T-cell (primary cell): Measurements from ENCODE around the gene XAGE1B. TPM values are rescaled to one million over a fixed set of nuclear protein-coding genes. Genes with fewer than 3 reads are reported as not detected.
"Not testable (repeated sequence)": the region's sequence is repeated elsewhere in the genome, so short reads cannot be mapped to it uniquely, and the experiment has no call there.

ENCODE experiments used
- ATAC-seq, 4 experiments: fragments of 200-7000 bp in 3 of 4; fragments of 150-1000 bp in 1 of 4; cut with Tn5 transposase; replicated peaks in 1 of 4; 1 replicate in 3 of 4; 2 replicates in 1 of 4; pipeline ENCODE4 v1.10.0; 2021; ENCODE audit warnings: moderate library complexity in 3 of 4, mild to moderate bottlenecking in 2 of 4, moderate number of reproducible peaks in 1 of 4
- CTCF ChIA-PET, 2 donors: fragments of 300-600 bp; sonication (Branson Sonifier 250); formaldehyde crosslinking; loops; one replicate each; lab custom pipeline; 2022; ENCODE audit warnings: antibody characterized with exemption in 2 of 2; lab: Charles Lee
- POLR2A ChIA-PET, 2 donors: fragments of 300-600 bp; sonication (Branson Sonifier 250); formaldehyde crosslinking; loops; one replicate each; lab custom pipeline; 2022; ENCODE audit warnings: antibody characterized with exemption in 2 of 2; lab: Charles Lee
- DNase-seq, 35 experiments: peaks; one replicate each; pipeline versions ENCODE4 v3.0.0 to v3.0.0-alpha.2; 2013 to 2023
- H3K27ac ChIP-seq: one replicate; pipeline ENCODE4 v1.5.1; 2013; ENCODE audit warnings: low read length
- H3K27me3 ChIP-seq, 2 experiments: replicated peaks in 1 of 2; 1 replicate in 1 of 2; 2 replicates in 1 of 2; pipeline versions ENCODE4 v1.6.1 to v1.7.0; 2013; ENCODE audit warnings: low read length in 1 of 2, mixed read lengths in 1 of 2; ENCODE audit not compliant: control insufficient read depth in 2 of 2, insufficient read depth in 2 of 2; ENCODE audit errors: extremely low read depth in 1 of 2
- H3K36me3 ChIP-seq, 2 donors: 1 replicate in 1 of 2; 2 replicates in 1 of 2; pipeline versions ENCODE4 v1.6.1 to v1.7.0; 2013; ENCODE audit warnings: low read length in 1 of 2; ENCODE audit not compliant: control insufficient read depth in 2 of 2, insufficient read depth in 1 of 2; ENCODE audit errors: extremely low read depth in 1 of 2
- H3K4me1 ChIP-seq, 2 experiments: 1 replicate in 1 of 2; 2 replicates in 1 of 2; pipeline versions ENCODE4 v1.6.1 to v1.7.0; 2013; ENCODE audit warnings: low read length in 2 of 2, mixed read lengths in 1 of 2; ENCODE audit not compliant: insufficient read depth in 2 of 2, control insufficient read depth in 1 of 2; ENCODE audit errors: extremely low read depth in 1 of 2
- H3K4me3 ChIP-seq, 2 donors: 1 replicate in 1 of 2; 2 replicates in 1 of 2; pipeline versions ENCODE4 v1.5.1 to v1.7.0; 2013; ENCODE audit warnings: mild to moderate bottlenecking in 2 of 2, low read length in 1 of 2, moderate library complexity in 1 of 2; ENCODE audit not compliant: control insufficient read depth in 1 of 2; ENCODE audit errors: extremely low read depth in 1 of 2
- H3K9me3 ChIP-seq: 2 replicates; pipeline ENCODE4 v1.7.0; 2013
- H3K27ac Mint-ChIP-seq, 2 donors: one replicate each; pipeline ENCODE4 v1.8.0; 2020 to 2021; ENCODE audit warnings: mild to moderate bottlenecking in 2 of 2, mixed read lengths in 2 of 2
- H3K27me3 Mint-ChIP-seq, 2 donors: one replicate each; pipeline ENCODE4 v1.8.0; 2021 to 2022; ENCODE audit warnings: mixed read lengths in 2 of 2
- H3K36me3 Mint-ChIP-seq: one replicate; pipeline ENCODE4 v1.8.0; 2021; ENCODE audit warnings: mixed read lengths
- H3K4me1 Mint-ChIP-seq, 3 donors: one replicate each; pipeline ENCODE4 v1.8.0; 2020 to 2022; ENCODE audit warnings: mixed read lengths in 3 of 3, mild to moderate bottlenecking in 1 of 3
- H3K4me3 Mint-ChIP-seq, 3 donors: one replicate each; pipeline ENCODE4 v1.8.0; 2020 to 2022; ENCODE audit warnings: mild to moderate bottlenecking in 3 of 3, mixed read lengths in 3 of 3, moderate library complexity in 3 of 3
- H3K9me3 Mint-ChIP-seq, 3 donors: one replicate each; pipeline ENCODE4 v1.8.0; 2020 to 2022; ENCODE audit warnings: mixed read lengths in 3 of 3
- WGBS: methylation state at CpG from one replicate; pipeline ENCODE4 v1.1.5; 2013; ENCODE audit warnings: missing lambda C conversion rate; ENCODE audit not compliant: insufficient coverage; 5-methylcytosine and 5-hydroxymethylcytosine counted together
- total RNA-seq, 35 experiments: library from RNA in 6 of 35; stranded (reverse) in 6 of 35; fragments of 120-200 nt in 1 of 35; gene quantifications; one replicate each; pipeline versions ENCODE4 v1.2.1 to v1.2.4 and lab custom pipeline; 2013 to 2026

The XAGE1B gene
- total RNA-seq, 5 donors from 2014 or later (not counting 1 experiment from before 2014, with no cell fraction given): not detected

DNA sequence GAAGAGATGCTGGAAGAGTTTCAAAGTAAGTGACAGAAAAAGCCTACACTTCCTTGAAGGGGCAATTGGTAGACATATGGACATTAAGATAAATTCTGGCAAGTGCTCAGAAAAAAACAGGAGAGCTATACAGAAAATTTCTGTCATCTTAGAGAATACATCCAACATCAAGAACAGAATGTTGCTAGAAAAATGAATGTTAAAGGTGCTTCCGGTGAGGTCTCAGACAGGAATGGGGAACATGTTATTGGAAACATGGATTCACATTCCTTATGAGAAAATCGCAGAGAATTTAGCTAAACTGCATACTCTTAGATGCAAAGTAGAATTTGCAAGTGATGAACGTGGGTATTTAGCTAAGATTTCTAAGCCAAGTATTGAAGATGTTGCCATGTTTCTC, 9.5 kb downstream of the XAGE1B start:
- H3K9me3 ChIP-seq: no peaks in the 10 kb centered on the region
- H3K4me3 ChIP-seq: no peak overlapping the region
- no peak for DNase-seq
- H3K36me3 ChIP-seq: no peaks in the 10 kb centered on the region
- H3K9me3 Mint-ChIP-seq: no peaks in the 10 kb centered on the region
- H3K27me3 ChIP-seq: peaks cover 0 to 6% of the 10 kb centered on the region in 2 experiments
- CTCF ChIA-PET: no interaction called here
- WGBS: no CpG with 5 or more reads among the region's 3 CpGs
- peaks cover 6 to 32% of the 10 kb centered on the region in 2 donors for H3K27me3 Mint-ChIP-seq
- H3K27ac ChIP-seq: no peak overlapping the region
- no peaks in the 10 kb centered on the region for H3K36me3 Mint-ChIP-seq
- POLR2A ChIA-PET: no interaction called here
- no peak overlapping the region for H3K27ac Mint-ChIP-seq
- H3K4me1 Mint-ChIP-seq: no peaks in the 10 kb centered on the region
- H3K4me1 ChIP-seq: no peaks in the 10 kb centered on the region
- no peak overlapping the region for H3K4me3 Mint-ChIP-seq
- no peak for ATAC-seq

GRCh38 chrX:52504551-52504950, 12.3 kb downstream of the XAGE1B start:
- Mint-ChIP-seq H3K36me3 (no peaks in the 10 kb centered on the region), H3K4me3 (no peak overlapping the region), H3K27me3 (peaks cover 6 to 34% of the 10 kb centered on the region in 2 donors), H3K4me1 (no peaks in the 10 kb centered on the region), H3K9me3 (no peaks in the 10 kb centered on the region), H3K27ac (no peak overlapping the region)
- POLR2A ChIA-PET: no interaction called here
- ATAC-seq: no peak
- no peaks in the 10 kb centered on the region for H3K4me1 ChIP-seq
- DNase-seq: no peak
- no CpG with 5 or more reads among the region's 4 CpGs for WGBS
- H3K4me3 ChIP-seq: no peak overlapping the region
- no peaks in the 10 kb centered on the region for H3K9me3 ChIP-seq
- CTCF ChIA-PET: no interaction called here
- H3K27ac ChIP-seq: no peak overlapping the region
- H3K36me3 ChIP-seq: no peaks in the 10 kb centered on the region
- peaks cover 0 to 6% of the 10 kb centered on the region in 2 experiments for H3K27me3 ChIP-seq

GRCh38 chrX:52501362-52501761, 15.5 kb downstream of the XAGE1B start:
- H3K4me3 Mint-ChIP-seq, H3K27ac Mint-ChIP-seq, H3K36me3 Mint-ChIP-seq, H3K4me1 Mint-ChIP-seq, H3K4me3 ChIP-seq, H3K9me3 Mint-ChIP-seq, H3K27ac ChIP-seq, ATAC-seq, H3K4me1 ChIP-seq, H3K36me3 ChIP-seq, POLR2A ChIA-PET, H3K27me3 ChIP-seq, CTCF ChIA-PET, H3K9me3 ChIP-seq, DNase-seq: not testable (repeated sequence)
- WGBS: no CpG with 5 or more reads among the region's 6 CpGs
- H3K27me3 Mint-ChIP-seq: peaks cover 4 to 27% of the 10 kb centered on the region in 2 donors

- CTCF ChIA-PET, H3K36me3 ChIP-seq, H3K9me3 ChIP-seq, H3K36me3 Mint-ChIP-seq, ATAC-seq, H3K4me1 ChIP-seq, POLR2A ChIA-PET, DNase-seq, H3K9me3 Mint-ChIP-seq, H3K4me1 Mint-ChIP-seq, H3K27ac Mint-ChIP-seq, H3K27ac ChIP-seq, H3K27me3 Mint-ChIP-seq, H3K27me3 ChIP-seq, H3K4me3 Mint-ChIP-seq, H3K4me3 ChIP-seq: not testable (repeated sequence)
- WGBS: no CpG with 5 or more reads among the region's 5 CpGs
Measured at GRCh38 chrX:52496419-52496772, 20.5 kb downstream of the XAGE1B start.

GRCh38 chrX:52495545-52496418, 21.1 kb downstream of the XAGE1B start, which contains the start of gene XAGE1A:
XAGE1A (plus strand) TSS chrX:52495808; CDS start chrX:52497362, 1,554 bp downstream.
- H3K36me3 ChIP-seq, DNase-seq, H3K27ac ChIP-seq, POLR2A ChIA-PET, H3K27ac Mint-ChIP-seq, ATAC-seq, H3K4me3 ChIP-seq, CTCF ChIA-PET, H3K4me1 Mint-ChIP-seq, H3K27me3 Mint-ChIP-seq, H3K9me3 ChIP-seq, H3K4me3 Mint-ChIP-seq, H3K36me3 Mint-ChIP-seq, H3K9me3 Mint-ChIP-seq, H3K4me1 ChIP-seq, H3K27me3 ChIP-seq: not testable (repeated sequence)
- no CpG with 5 or more reads among the region's 41 CpGs for WGBS

DNA sequence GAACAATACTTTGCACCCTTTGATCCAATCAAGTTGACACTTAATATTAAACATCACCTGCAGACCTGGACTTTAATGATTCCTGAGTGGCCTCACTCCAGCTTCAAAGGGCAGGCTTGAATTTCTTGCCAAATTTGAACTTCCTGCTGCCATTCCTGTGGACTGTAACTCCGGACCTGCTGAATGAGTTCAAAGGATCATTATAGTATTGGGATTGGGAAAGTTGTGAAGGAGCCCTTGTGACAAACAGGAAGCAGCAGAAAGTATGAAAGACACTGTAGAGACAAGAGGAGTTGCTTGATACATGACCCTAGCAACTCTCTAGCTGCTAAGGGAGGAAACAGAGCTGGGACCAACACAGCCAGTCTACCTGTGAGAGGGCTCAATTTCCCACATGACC, 45.6 kb downstream of the XAGE1B start:
- ATAC-seq, H3K4me3 ChIP-seq, H3K9me3 ChIP-seq, H3K36me3 ChIP-seq, H3K27me3 ChIP-seq, H3K36me3 Mint-ChIP-seq, H3K4me1 Mint-ChIP-seq, DNase-seq, H3K4me1 ChIP-seq, H3K27ac Mint-ChIP-seq, H3K27ac ChIP-seq, H3K4me3 Mint-ChIP-seq, CTCF ChIA-PET, H3K9me3 Mint-ChIP-seq, POLR2A ChIA-PET: not testable (repeated sequence)
- WGBS: no CpG with 5 or more reads among the region's 1 CpG
- peaks cover 2 to 13% of the 10 kb centered on the region in 2 donors for H3K27me3 Mint-ChIP-seq
